CD4-positive, alpha-beta T cell treated with Interleukin-12 subunit alpha and Interleukin-12 subunit beta, for 1 hour (primary cell): ENCODE data around the gene KRTAP5-2.
"Not testable (repeated sequence)": the region's sequence is repeated elsewhere in the genome, so short reads cannot be mapped to it uniquely, and the experiment has no call there.

ENCODE experiments used
- DNase-seq: peaks from one replicate; pipeline ENCODE4 v3.0.0-alpha.2; 2020

Gene KRTAP5-2

DNA sequence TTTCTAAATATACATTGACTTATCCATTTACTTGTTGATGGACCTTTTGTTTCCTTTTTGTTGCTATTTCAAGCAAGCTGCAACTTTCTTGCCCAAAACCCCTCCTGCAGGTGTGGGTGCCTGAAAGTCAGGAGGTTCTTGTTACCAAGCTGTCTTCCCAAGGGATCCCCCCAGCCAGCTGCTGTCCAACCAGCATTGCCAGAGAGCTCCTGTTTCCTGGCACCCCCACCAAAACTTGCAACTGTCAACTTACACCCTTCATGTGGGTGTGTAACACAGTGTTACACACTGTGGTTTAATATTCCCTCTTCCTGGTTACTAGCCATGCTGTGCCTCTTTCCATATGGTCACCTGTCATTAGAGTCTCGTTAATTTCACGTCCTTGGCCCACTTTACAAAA is 11.4 kb downstream of the KRTAP5-2 start:
- no peak for DNase-seq

DNA sequence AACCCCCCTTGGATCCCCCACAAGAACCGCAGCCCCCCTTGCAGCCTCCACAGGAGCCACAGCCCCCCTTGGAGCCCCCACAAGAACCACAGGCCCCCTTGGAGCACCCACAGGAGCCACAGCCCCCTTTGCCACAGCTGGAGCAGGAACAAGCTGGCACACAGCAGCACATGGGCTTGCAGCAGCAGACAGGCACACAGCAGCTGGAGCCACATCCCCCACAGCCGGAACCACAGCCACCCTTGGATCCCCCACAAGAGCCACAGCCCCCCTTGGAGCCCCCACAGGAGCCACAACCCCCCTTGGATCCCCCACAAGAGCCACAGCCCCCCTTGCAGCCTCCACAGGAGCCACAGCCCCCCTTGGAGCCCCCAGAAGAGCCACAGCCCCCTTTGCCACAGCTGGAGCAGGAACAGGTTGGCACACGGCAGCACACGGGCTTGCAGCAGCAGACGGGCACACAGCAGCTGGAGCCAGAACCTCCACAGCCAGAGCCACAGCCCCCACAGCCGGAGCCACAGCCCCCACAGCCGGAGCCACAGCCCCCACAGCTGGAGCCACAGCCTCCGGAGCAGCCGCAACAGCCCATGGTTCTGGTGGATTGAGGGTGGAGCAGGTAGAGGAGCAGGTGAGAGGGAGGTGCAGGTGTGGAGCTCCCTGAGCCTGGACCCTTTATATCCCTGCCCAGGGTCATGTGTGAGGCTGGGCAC is 13.3 kb downstream of the KRTAP5-2 start, which contains the start of gene KRTAP5-1:
Gene KRTAP5-1 (minus strand): TSS at position 623 of the 710 bp plus-strand sequence. CDS start 34 bp downstream, at position 589.
- DNase-seq, result not testable (repeated sequence)

DNA sequence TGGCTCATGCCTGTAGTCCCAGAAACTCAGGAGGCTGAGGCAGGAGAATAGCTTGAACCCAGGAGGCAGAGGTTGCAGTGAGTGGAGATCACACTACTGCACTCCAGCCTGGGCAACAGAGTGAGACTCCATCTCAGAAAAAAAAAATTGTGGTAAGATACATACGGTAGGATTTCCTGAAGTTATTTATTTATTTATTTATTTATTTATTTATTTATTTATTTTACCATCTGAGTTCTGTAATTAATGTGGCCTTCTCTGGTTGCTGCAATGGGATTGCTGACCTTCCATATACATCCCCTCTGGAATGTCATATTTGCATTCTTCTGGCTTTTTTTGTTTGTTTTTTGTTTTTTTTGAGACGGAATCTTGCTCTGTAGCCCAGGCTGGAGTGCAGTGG is 15.2 kb downstream of the KRTAP5-2 start:
- DNase-seq, result not testable (repeated sequence)

DNA sequence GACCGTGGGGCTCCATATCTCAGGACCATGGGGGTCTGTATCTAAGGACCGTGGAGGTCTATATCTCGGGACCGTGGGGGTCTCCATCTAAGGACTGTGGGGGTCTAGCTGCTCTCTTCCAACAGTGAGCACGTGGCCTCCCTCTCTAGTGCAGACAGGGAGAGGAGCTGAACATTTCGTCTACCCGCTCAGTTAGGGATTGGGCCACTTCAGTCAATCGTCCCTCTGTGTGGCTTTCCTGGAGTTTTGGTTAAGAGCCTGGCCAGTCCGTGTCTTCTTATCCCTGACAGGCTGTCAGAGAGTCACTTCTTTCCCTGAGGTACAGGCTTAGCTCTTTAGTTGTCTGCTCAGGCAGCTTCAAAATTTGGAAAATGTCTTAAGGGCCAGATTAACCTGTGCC is 16.1 kb downstream of the KRTAP5-2 start:
- DNase-seq, result no peak

DNA sequence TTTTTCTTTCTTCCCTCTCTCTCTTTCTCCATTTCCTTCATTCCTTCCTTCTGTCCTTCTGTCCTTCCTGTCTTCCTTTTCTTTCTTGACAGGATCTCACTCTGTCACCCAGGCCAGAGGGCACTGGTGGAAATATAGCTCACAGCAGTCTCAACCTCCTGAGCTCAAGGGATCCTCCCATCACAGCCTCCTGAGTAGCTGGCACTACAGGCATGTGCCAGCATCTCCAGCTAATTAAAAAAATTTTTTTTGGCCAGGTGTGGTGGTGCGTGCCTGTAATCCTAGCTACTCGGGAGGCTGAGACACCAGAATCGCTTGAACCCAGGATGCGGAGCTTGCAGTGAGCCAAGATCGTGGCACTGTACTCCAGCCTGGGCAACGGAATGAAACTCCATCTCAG is 21.3 kb downstream of the KRTAP5-2 start:
- DNase-seq, result no peak

GRCh38 chr11:1575756-1576155 is 22.3 kb downstream of the KRTAP5-2 start:
- DNase-seq, result not testable (repeated sequence)

- no peak for DNase-seq
Observed at GRCh38 chr11:1574933-1575242, 23.2 kb downstream of the KRTAP5-2 start.

- peak; percentile 72 for DNase-seq
Observed at GRCh38 chr11:1574238-1574932, 23.7 kb downstream of the KRTAP5-2 start.

GRCh38 chr11:1573903-1574237 is 24.2 kb downstream of the KRTAP5-2 start:
- no peak for DNase-seq

GRCh38 chr11:1573077-1573902 is 24.8 kb downstream of the KRTAP5-2 start:
- DNase-seq, result peak; percentile 63

DNA sequence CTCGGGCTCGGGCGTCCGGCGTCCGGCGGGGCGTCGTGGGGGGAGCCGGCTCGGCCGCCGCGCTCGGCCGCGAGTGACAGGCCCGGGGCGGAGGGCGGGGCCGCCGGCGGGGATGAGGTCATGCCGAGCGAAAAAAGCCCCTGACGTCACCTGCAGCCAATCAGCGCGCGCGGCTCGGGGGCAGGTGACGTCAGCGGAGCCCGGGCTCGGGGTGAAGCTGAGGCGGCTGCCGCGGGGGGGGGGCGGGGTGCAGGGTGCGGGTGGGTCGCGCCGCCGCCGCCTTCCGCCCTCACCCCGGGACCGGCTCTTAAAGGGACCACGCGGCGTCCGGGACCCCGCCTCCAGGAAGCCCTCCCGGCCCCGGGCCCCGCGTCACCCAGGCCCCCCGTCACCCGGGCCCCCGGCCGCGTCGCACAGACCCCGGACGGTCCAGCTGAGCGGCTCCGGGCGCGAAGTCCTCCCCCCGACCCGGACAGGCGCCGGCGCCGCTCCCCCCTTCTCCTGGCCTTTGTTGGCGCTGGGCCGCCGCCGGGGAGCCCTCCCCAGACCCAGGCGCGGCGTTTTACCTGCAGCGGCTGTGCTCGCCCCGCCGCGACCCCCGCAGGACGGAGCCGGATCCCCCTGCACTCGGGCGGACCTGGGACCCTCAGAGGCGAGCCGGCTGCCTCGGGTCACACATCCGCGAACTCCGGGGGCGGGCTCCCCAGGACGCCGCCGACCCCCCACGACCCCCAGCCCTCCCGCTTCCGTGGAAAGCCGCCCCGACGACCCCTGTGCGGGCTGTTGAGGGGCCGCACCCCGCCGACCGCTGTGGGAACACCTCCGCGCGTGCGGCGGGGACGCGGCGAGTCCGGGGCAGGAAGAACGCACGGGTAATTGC is 25.7 kb downstream of the KRTAP5-2 start, which contains the start of gene DUSP8:
Gene DUSP8 (minus strand): TSS at position 75 of the 880 bp plus-strand sequence. CDS start 6,445 bp downstream, outside the sequence.
- peak; percentile 97 for DNase-seq

GRCh38 chr11:1571760-1572196 is 26.3 kb downstream of the KRTAP5-2 start:
- no peak for DNase-seq

DNA sequence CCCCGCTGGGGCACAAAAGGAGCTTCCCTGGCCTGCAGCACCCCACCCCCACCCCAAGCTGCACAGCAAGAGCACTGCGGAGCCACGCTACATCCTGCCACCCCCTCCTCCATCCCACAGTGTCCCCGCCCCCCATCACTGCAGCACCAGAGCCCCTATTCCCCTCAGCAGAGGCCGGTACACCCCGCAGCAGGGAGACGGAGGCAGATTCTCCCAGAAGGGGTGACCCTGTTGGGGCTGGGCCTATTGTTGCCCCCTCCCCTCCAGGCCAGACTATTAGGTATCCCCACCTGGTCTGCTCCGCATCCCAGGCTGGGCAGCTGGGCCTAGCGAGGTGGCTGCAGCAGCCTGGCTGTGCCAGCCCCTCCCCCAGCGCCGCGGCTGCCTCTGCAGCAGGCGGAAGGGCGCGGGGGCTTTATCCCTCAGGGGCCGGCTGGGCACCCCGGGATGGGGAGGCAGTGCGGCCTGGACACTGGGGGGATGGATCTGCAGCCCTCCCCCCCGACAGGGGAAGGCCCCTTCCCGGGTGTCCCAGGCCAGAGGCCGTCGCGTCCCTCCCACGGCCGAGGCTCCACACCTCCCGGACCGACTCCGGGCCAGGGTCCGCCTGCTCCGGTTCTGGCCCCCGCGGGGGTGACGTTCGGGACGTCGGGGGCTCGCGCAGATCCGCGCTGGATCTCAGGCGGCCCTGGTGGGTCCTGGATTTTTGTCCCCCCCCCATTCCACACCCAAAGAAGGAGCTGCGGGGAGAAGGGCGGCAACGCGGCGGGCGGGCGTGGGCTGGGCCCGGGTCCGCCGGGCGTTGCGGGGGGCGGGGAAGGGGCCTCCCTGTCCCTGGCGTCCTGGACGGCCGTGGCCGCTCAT is 27.0 kb downstream of the KRTAP5-2 start:
- DNase-seq, result no peak

DNA sequence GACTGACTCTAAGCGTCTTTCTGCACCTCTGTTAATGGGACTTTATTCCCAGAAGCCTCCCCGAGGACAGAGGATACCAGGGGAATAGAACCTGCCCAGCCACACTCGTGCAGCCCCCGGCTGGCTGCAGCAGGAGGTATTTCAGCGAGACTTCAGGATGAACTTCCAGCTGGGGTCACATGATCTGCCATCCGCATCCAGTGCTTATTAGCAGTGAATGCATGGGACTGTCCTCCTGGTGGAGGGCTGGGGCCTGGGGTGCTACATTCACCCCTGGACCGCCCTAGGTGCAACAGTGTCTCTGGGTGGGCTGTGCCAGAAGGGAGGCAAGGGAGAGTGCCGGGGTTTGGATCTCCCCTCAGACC is 27.6 kb downstream of the KRTAP5-2 start:
- no peak for DNase-seq

GRCh38 chr11:1570001-1570453 is 28.1 kb downstream of the KRTAP5-2 start:
- DNase-seq, result no peak

- DNase-seq, result no peak
Observed at GRCh38 chr11:1569251-1569780, 28.8 kb downstream of the KRTAP5-2 start.

GRCh38 chr11:1568441-1568911 is 29.6 kb downstream of the KRTAP5-2 start:
- peak; percentile 78 for DNase-seq

DNA sequence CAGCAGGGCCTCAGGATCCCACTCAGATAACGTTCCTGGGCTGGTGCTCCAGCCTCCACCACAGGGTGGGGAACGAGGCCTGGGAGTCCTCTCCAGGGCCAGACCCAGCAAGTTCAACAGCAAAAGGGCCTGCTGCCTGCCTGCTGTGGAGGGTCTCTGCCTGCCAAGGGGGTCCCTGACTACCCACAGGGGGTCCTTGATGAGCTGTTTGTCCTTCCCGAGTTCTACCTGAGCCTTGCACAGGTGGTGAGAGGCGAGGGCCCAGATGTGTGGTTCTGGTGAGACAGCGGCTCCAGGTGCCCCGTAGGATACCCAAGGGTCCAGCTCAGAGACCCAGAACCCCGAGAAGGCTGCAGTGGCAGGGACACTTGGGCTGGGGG is 30.4 kb downstream of the KRTAP5-2 start:
- DNase-seq, result no peak

GRCh38 chr11:1567052-1567720 is 30.9 kb downstream of the KRTAP5-2 start:
- DNase-seq, result no peak

- DNase-seq, result no peak
Observed at GRCh38 chr11:1566381-1567051, 31.6 kb downstream of the KRTAP5-2 start.
